Panc1 (cell line): Measurements from ENCODE around the gene BOLA1. TPM values are rescaled to one million over a fixed set of nuclear protein-coding genes. Genes with fewer than 3 reads are reported as not detected.
"Not testable (repeated sequence)": the region's sequence is repeated elsewhere in the genome, so short reads cannot be mapped to it uniquely, and the experiment has no call there.

ENCODE experiments used
- ATAC-seq: fragments of 200-7000 bp; cut with Tn5 transposase; 2 replicates; pipeline ENCODE4 v1.9.1; 2020; ENCODE audit warnings: mild to moderate bottlenecking, moderate library complexity
- BruUV-seq: library from RNA; stranded (reverse); fragments of 400-500 nt; replicated peaks from 2 replicates; lab custom pipeline; 2021; lab: Mats Ljungman, UMichigan
- CTCF ChIA-PET: fragments of 300-600 bp; sonication (Branson Sonifier 250); formaldehyde crosslinking; loops from one replicate; lab custom pipeline; 2022; ENCODE audit warnings: antibody characterized with exemption; lab: Charles Lee
- POLR2A ChIA-PET: fragments of 300-600 bp; sonication (Branson Sonifier 250); formaldehyde crosslinking; loops from one replicate; lab custom pipeline; 2022; ENCODE audit warnings: antibody characterized with exemption; lab: Charles Lee
- DNase-seq: peaks from one replicate; pipeline ENCODE4 v3.0.0-alpha.2; 2010; ENCODE audit warnings: low read depth, low spot score
- H3K27ac ChIP-seq: 2 replicates; pipeline ENCODE4 v1.5.1; 2011; ENCODE audit warnings: mild to moderate bottlenecking, low read length, inconsistent platforms
- H3K27me3 ChIP-seq: fragments of 200-500 bp; sonication (Bioruptor generic); 2 replicates; pipeline ENCODE4 v1.6.0; 2014; ENCODE audit warnings: low read length, inconsistent platforms; ENCODE audit not compliant: control insufficient read depth, insufficient read depth
- H3K36me3 ChIP-seq: fragments of 200-500 bp; sonication (Bioruptor generic); 2 replicates; pipeline ENCODE4 v1.5.1; 2014; ENCODE audit warnings: inconsistent platforms, mild to moderate bottlenecking, low read length, moderate library complexity; ENCODE audit not compliant: control insufficient read depth, insufficient read depth
- H3K4me1 ChIP-seq: 2 replicates; pipeline ENCODE4 v1.5.1; 2011; ENCODE audit warnings: inconsistent platforms, mild to moderate bottlenecking, low read length, moderate library complexity; ENCODE audit not compliant: control insufficient read depth, insufficient read depth
- H3K4me3 ChIP-seq, 2 experiments: 2 replicates each; pipeline ENCODE4 v1.5.1; 2011 to 2012; ENCODE audit warnings: low read depth in 2 of 2, low read length in 2 of 2, mild to moderate bottlenecking in 2 of 2, inconsistent platforms in 1 of 2, moderate library complexity in 1 of 2
- H3K9me3 ChIP-seq: fragments of 200-500 bp; sonication (Bioruptor generic); 2 replicates; pipeline ENCODE4 v1.5.1; 2014; ENCODE audit warnings: low read depth, mild to moderate bottlenecking, inconsistent platforms, low read length, moderate library complexity; ENCODE audit not compliant: control insufficient read depth, insufficient read depth
- CTCF ChIP-seq: fragments of 450-650 bp; IDR thresholded peaks from 2 replicates; pipeline ENCODE4 v1.5.1; 2017; ENCODE audit warnings: mild to moderate bottlenecking
- POLR2AphosphoS5 ChIP-seq: IDR thresholded peaks from 2 replicates; pipeline ENCODE4 v1.6.1; 2012; ENCODE audit warnings: mild to moderate bottlenecking, low read depth, low read length, moderate library complexity
- REST ChIP-seq, 2 experiments: IDR thresholded peaks; 2 replicates each; pipeline ENCODE4 v1.6.1; 2011 to 2012; ENCODE audit warnings: low read depth in 2 of 2, control low read depth in 1 of 2, low read length in 1 of 2, mild to moderate bottlenecking in 1 of 2, moderate library complexity in 1 of 2; ENCODE audit not compliant: insufficient read depth in 1 of 2
- SIN3A ChIP-seq: IDR thresholded peaks from 2 replicates; pipeline ENCODE4 v1.6.1; 2012; ENCODE audit warnings: low read depth, mild to moderate bottlenecking, low read length, moderate library complexity, borderline replicate concordance; ENCODE audit not compliant: insufficient read depth
- TCF7L2 ChIP-seq: IDR thresholded peaks from 2 replicates; pipeline ENCODE4 v1.6.1; 2011; ENCODE audit warnings: mild to moderate bottlenecking, low read depth, low read length, inconsistent platforms
- in situ Hi-C: cut with HindIII; loops from 2 replicates; pipeline ENCODE4 v1.10.0; 2016; ENCODE audit warnings: low sequenced_read_pairs, low pct_unique_long_range_greater_than_20kb
- intact Hi-C: fragments of 100-400 bp; cut with micrococcal nuclease; formaldehyde crosslinking; loops from one replicate; pipeline ENCODE4 v1.10.0; 2022; ENCODE audit not compliant: unreplicated experiment
- total RNA-seq: library from RNA; stranded (reverse); gene quantifications from one replicate; pipeline ENCODE4 v1.2.1, GENCODE V29; 2021; ENCODE audit not compliant: unreplicated experiment

The BOLA1 gene
- total RNA-seq, 1 experiment from 2014 or later: 14.6 TPM

- Histone ChIP-seq H3K4me3 (peak overlapping the region; percentile 91 to 95), H3K27ac (peak overlapping the region; percentile 86), H3K27me3 (no peaks in the 10 kb centered on the region), H3K4me1 (peaks cover 15% of the 10 kb centered on the region), H3K36me3 (no peaks in the 10 kb centered on the region; the same call in 1 of the 2 replicates), H3K9me3 (no peaks in the 10 kb centered on the region)
- BruUV-seq: no TSS peak
- no peak for TF ChIP-seq REST (IDR thresholded peaks at IDR 0.05; ENCODE audit: insufficient read depth in 1 of 2, low read depth in 2 of 2, low read length in 1 of 2)
- no peak for TF ChIP-seq TCF7L2
- TF ChIP-seq SIN3A: no peak
- TF ChIP-seq CTCF: no peak
- ATAC-seq (no peak), DNase-seq (no peak)
- intact Hi-C loops (no loop called here), in situ Hi-C loops (no loop called here)
- ChIA-PET CTCF (interaction anchor here (1.0 kb wide), 1 partner anchor 302 kb away, joined by 4 read pairs; no protein-coding TSS in a partner anchor), POLR2A (interaction anchor here (0.9 kb wide), 1 partner anchor 43 kb away, joined by 3 read pairs; no protein-coding TSS in a partner anchor)
Measured at GRCh38 chr1:149884433-149885338, 14.7 kb upstream of the BOLA1 start.

GRCh38 chr1:149885339-149886120 lies 13.8 kb upstream of the BOLA1 start:
- Histone ChIP-seq H3K36me3 (no peaks in the 10 kb centered on the region; the same call in 1 of the 2 replicates), H3K4me1 (peaks cover 15% of the 10 kb centered on the region), H3K27ac (peak overlapping the region; percentile 86), H3K9me3 (no peaks in the 10 kb centered on the region), H3K27me3 (no peaks in the 10 kb centered on the region), H3K4me3 (peak overlapping the region; percentile 91 to 95)
- POLR2A ChIA-PET: interaction anchor here (0.6 to 1.1 kb wide), 4 partner anchors 34 to 283 kb away, joined by 3 to 5 read pairs (median 3); no protein-coding TSS in a partner anchor
- DNase-seq (peak; percentile 78), ATAC-seq (peak; percentile 47)
- intact Hi-C loops: no loop called here
- TF ChIP-seq SIN3A (peak; percentile 92; the same call in 1 of the 2 replicates), TCF7L2 (no peak), POLR2AphosphoS5 (peak; percentile 81)
- no TSS peak for BruUV-seq
- in situ Hi-C loops: no loop called here
- CTCF ChIA-PET: interaction anchor here (1.0 kb wide), 1 partner anchor 302 kb away, joined by 4 read pairs; no protein-coding TSS in a partner anchor

GRCh38 chr1:149886121-149886395 lies 13.3 kb upstream of the BOLA1 start:
- Histone ChIP-seq H3K4me1 (peaks cover 15% of the 10 kb centered on the region), H3K4me3 (peak overlapping the region; percentile 91 to 95), H3K27ac (peak overlapping the region; percentile 86)
- TSS peak; percentile 92 for BruUV-seq
- H3K27me3 ChIP-seq, in situ Hi-C loops, CTCF ChIA-PET, intact Hi-C loops, H3K36me3 ChIP-seq, DNase-seq, H3K9me3 ChIP-seq, ATAC-seq: not testable (repeated sequence)
- POLR2A ChIA-PET: interaction anchor here (0.6 to 1.1 kb wide), 4 partner anchors 33 to 282 kb away, joined by 3 to 5 read pairs (median 3); no protein-coding TSS in a partner anchor
